ENCODE measurements around the gene XXYLT1.

XXYLT1 gene

GRCh38 chr3:195137638-195138588 is 133.0 kb downstream of the XXYLT1 start:
- TF ChIP-seq ZNF274 (IDR thresholded peaks at IDR 0.05; ENCODE audit: low read depth, low read length), result no peak
- TF ChIP-seq SUZ12 (IDR thresholded peaks at IDR 0.05; ENCODE audit: extremely low read depth, insufficient read depth, insufficient read length), result no peak
- TF ChIP-seq YY1 (IDR thresholded peaks at IDR 0.05; ENCODE audit: insufficient read depth, insufficient read length), result no peak

GRCh38 chr3:195135917-195136316 is 135.0 kb downstream of the XXYLT1 start:
- Histone ChIP-seq H3K4me1 (ENCODE audit: insufficient read depth, insufficient read length) (peaks cover 3% of the 10 kb centered on the region), H3K9ac (ENCODE audit: insufficient read length, low read depth) (no peak overlapping the region), H3K27me3 (ENCODE audit: insufficient read depth, insufficient read length) (no peaks in the 10 kb centered on the region), H3K36me3 (ENCODE audit: insufficient read depth, insufficient read length, low read length) (peaks cover 19% of the 10 kb centered on the region), H3K4me3 (ENCODE audit: insufficient read length, low read depth) (no peak overlapping the region), H3K9me3 (ENCODE audit: insufficient read depth, low read length) (peaks cover 5% of the 10 kb centered on the region)
- DNase-seq (ENCODE audit: low read depth, low spot score), result no peak
- TF ChIP-seq SUZ12 (IDR thresholded peaks at IDR 0.05; ENCODE audit: extremely low read depth, insufficient read depth, insufficient read length) (no peak), ZNF274 (IDR thresholded peaks at IDR 0.05; ENCODE audit: low read depth, low read length) (no peak), YY1 (IDR thresholded peaks at IDR 0.05; ENCODE audit: insufficient read depth, insufficient read length) (no peak)

More at GRCh38 chr3:195137638-195138588, 133.0 kb downstream of the XXYLT1 start:
- Histone ChIP-seq H3K9me3 (ENCODE audit: insufficient read depth, low read length) (peaks cover 17% of the 10 kb centered on the region), H3K27me3 (ENCODE audit: insufficient read depth, insufficient read length) (no peaks in the 10 kb centered on the region), H3K36me3 (ENCODE audit: insufficient read depth, insufficient read length, low read length) (peaks cover 19% of the 10 kb centered on the region), H3K4me1 (ENCODE audit: insufficient read depth, insufficient read length) (peaks cover 3% of the 10 kb centered on the region), H3K4me3 (ENCODE audit: insufficient read length, low read depth) (no peak overlapping the region), H3K9ac (ENCODE audit: insufficient read length, low read depth) (no peak overlapping the region)
- no peak for DNase-seq (ENCODE audit: low read depth, low spot score)

GRCh38 chr3:195134431-195134830 is 136.5 kb downstream of the XXYLT1 start:
- H3K9me3 ChIP-seq (ENCODE audit: insufficient read depth, low read length), result no peaks in the 10 kb centered on the region
- TF ChIP-seq SUZ12 (IDR thresholded peaks at IDR 0.05; ENCODE audit: extremely low read depth, insufficient read depth, insufficient read length), result no peak
- TF ChIP-seq ZNF274 (IDR thresholded peaks at IDR 0.05; ENCODE audit: low read depth, low read length), result no peak
- TF ChIP-seq YY1 (IDR thresholded peaks at IDR 0.05; ENCODE audit: insufficient read depth, insufficient read length), result no peak
- no peak overlapping the region for H3K9ac ChIP-seq (ENCODE audit: insufficient read length, low read depth)
- H3K27me3 ChIP-seq (ENCODE audit: insufficient read depth, insufficient read length), result no peaks in the 10 kb centered on the region
- peaks cover 3% of the 10 kb centered on the region for H3K4me1 ChIP-seq (ENCODE audit: insufficient read depth, insufficient read length)
- no peak overlapping the region for H3K4me3 ChIP-seq (ENCODE audit: insufficient read length, low read depth)
- H3K36me3 ChIP-seq (ENCODE audit: insufficient read depth, insufficient read length, low read length), result peaks cover 12% of the 10 kb centered on the region
- DNase-seq (ENCODE audit: low read depth, low spot score), result no peak

GRCh38 chr3:195133462-195133861 is 137.5 kb downstream of the XXYLT1 start:
- Histone ChIP-seq H3K9ac (ENCODE audit: insufficient read length, low read depth) (no peak overlapping the region), H3K36me3 (ENCODE audit: insufficient read depth, insufficient read length, low read length) (peaks cover 12% of the 10 kb centered on the region), H3K4me3 (ENCODE audit: insufficient read length, low read depth) (no peak overlapping the region), H3K9me3 (ENCODE audit: insufficient read depth, low read length) (no peaks in the 10 kb centered on the region), H3K4me1 (ENCODE audit: insufficient read depth, insufficient read length) (no peaks in the 10 kb centered on the region), H3K27me3 (ENCODE audit: insufficient read depth, insufficient read length) (no peaks in the 10 kb centered on the region)
- no peak for DNase-seq (ENCODE audit: low read depth, low spot score)
- TF ChIP-seq YY1 (IDR thresholded peaks at IDR 0.05; ENCODE audit: insufficient read depth, insufficient read length) (no peak), ZNF274 (IDR thresholded peaks at IDR 0.05; ENCODE audit: low read depth, low read length) (no peak), SUZ12 (IDR thresholded peaks at IDR 0.05; ENCODE audit: extremely low read depth, insufficient read depth, insufficient read length) (no peak)

- no peak for TF ChIP-seq ZNF274 (IDR thresholded peaks at IDR 0.05; ENCODE audit: low read depth, low read length)
- no peak for TF ChIP-seq YY1 (IDR thresholded peaks at IDR 0.05; ENCODE audit: insufficient read depth, insufficient read length)
- TF ChIP-seq SUZ12 (IDR thresholded peaks at IDR 0.05; ENCODE audit: extremely low read depth, insufficient read depth, insufficient read length), result no peak
- no peak for DNase-seq (ENCODE audit: low read depth, low spot score)
- no peaks in the 10 kb centered on the region for H3K27me3 ChIP-seq (ENCODE audit: insufficient read depth, insufficient read length)
- peaks cover 12% of the 10 kb centered on the region for H3K36me3 ChIP-seq (ENCODE audit: insufficient read depth, insufficient read length, low read length)
- no peaks in the 10 kb centered on the region for H3K9me3 ChIP-seq (ENCODE audit: insufficient read depth, low read length)
- H3K9ac ChIP-seq (ENCODE audit: insufficient read length, low read depth), result no peak overlapping the region
- no peaks in the 10 kb centered on the region for H3K4me1 ChIP-seq (ENCODE audit: insufficient read depth, insufficient read length)
- H3K4me3 ChIP-seq (ENCODE audit: insufficient read length, low read depth), result no peak overlapping the region
Observed at GRCh38 chr3:195133013-195133412, 137.9 kb downstream of the XXYLT1 start.

GRCh38 chr3:195131176-195131575 is 139.8 kb downstream of the XXYLT1 start:
- H3K9me3 ChIP-seq (ENCODE audit: insufficient read depth, low read length), result no peaks in the 10 kb centered on the region
- no peak for DNase-seq (ENCODE audit: low read depth, low spot score)
- no peaks in the 10 kb centered on the region for H3K27me3 ChIP-seq (ENCODE audit: insufficient read depth, insufficient read length)
- H3K9ac ChIP-seq (ENCODE audit: insufficient read length, low read depth), result no peak overlapping the region
- H3K36me3 ChIP-seq (ENCODE audit: insufficient read depth, insufficient read length, low read length), result peaks cover 9% of the 10 kb centered on the region
- no peak overlapping the region for H3K4me3 ChIP-seq (ENCODE audit: insufficient read length, low read depth)
- TF ChIP-seq SUZ12 (IDR thresholded peaks at IDR 0.05; ENCODE audit: extremely low read depth, insufficient read depth, insufficient read length) (no peak), YY1 (IDR thresholded peaks at IDR 0.05; ENCODE audit: insufficient read depth, insufficient read length) (no peak), ZNF274 (IDR thresholded peaks at IDR 0.05; ENCODE audit: low read depth, low read length) (no peak)
- H3K4me1 ChIP-seq (ENCODE audit: insufficient read depth, insufficient read length), result no peaks in the 10 kb centered on the region
